ENCODE results near the gene CELF5. TPM values are rescaled to one million over a fixed set of nuclear protein-coding genes. Genes with fewer than 3 reads are reported as not detected.

CELF5 gene
- total RNA-seq, 4 donors from 2014 or later = 0.27 to 0.48 TPM; not detected in 2

DNA sequence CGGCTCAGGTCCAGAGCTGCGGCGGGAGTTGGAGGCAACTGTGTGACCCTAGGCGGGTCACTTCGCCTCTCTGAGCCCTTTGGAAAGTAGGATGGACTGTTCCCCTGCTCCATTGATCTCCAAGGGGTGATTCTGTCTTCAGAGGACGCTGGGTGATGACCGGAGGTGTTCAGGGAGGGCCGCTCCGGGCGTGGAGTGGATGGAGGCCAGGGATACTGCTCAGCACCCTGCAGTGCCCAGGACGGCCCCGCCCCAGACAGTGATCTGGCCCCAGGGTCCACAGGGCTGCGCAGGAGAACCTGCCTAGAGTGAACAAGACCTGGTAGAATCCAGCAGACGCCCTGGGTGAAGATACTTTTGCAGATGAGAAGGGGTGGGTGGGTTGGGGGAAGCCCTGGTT, 31.8 kb upstream of the CELF5 start:
- Histone ChIP-seq H3K9me3 (no peaks in the 10 kb centered on the region), H3K4me1 (peaks cover 10 to 25% (median 24%) of the 10 kb centered on the region in 4 donors), H3K27me3 (no peaks in the 10 kb centered on the region), H3K4me3 (no peak overlapping the region), H3K36me3 (peaks cover 0 to 5% (median 0%) of the 10 kb centered on the region in 4 donors), H3K27ac (no peak overlapping the region)
- DNase-seq = no peak
- TF ChIP-seq POLR2AphosphoS5 (IDR thresholded peaks at IDR 0.05) = no peak
- no peak for TF ChIP-seq EP300 (IDR thresholded peaks at IDR 0.05; ENCODE audit: low read depth)
- no peak for TF ChIP-seq POLR2A (IDR thresholded peaks at IDR 0.05)
- TF ChIP-seq, protein P1, sequence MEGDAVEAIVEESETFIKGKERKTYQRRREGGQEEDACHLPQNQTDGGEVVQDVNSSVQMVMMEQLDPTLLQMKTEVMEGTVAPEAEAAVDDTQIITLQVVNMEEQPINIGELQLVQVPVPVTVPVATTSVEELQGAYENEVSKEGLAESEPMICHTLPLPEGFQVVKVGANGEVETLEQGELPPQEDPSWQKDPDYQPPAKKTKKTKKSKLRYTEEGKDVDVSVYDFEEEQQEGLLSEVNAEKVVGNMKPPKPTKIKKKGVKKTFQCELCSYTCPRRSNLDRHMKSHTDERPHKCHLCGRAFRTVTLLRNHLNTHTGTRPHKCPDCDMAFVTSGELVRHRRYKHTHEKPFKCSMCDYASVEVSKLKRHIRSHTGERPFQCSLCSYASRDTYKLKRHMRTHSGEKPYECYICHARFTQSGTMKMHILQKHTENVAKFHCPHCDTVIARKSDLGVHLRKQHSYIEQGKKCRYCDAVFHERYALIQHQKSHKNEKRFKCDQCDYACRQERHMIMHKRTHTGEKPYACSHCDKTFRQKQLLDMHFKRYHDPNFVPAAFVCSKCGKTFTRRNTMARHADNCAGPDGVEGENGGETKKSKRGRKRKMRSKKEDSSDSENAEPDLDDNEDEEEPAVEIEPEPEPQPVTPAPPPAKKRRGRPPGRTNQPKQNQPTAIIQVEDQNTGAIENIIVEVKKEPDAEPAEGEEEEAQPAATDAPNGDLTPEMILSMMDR (IDR thresholded peaks at IDR 0.05) = no peak
- 95% methylated on average over 14 of the region's 14 CpGs; no CpG with 5 or more reads in 1 of the 2 donors for WGBS, 2 donors (ENCODE audit: low coverage in 1 of 2)
- intact Hi-C loops (cut with DNase I; ENCODE audit: low total_unique reads) (no loop called here), in situ Hi-C loops (cut with MboI; ENCODE audit: low pct_ligation_motif_present in 1 of 4, low pct_unique_long_range_greater_than_20kb in 1 of 4, low sequenced_read_pairs in 3 of 4) (no loop called here)

DNA sequence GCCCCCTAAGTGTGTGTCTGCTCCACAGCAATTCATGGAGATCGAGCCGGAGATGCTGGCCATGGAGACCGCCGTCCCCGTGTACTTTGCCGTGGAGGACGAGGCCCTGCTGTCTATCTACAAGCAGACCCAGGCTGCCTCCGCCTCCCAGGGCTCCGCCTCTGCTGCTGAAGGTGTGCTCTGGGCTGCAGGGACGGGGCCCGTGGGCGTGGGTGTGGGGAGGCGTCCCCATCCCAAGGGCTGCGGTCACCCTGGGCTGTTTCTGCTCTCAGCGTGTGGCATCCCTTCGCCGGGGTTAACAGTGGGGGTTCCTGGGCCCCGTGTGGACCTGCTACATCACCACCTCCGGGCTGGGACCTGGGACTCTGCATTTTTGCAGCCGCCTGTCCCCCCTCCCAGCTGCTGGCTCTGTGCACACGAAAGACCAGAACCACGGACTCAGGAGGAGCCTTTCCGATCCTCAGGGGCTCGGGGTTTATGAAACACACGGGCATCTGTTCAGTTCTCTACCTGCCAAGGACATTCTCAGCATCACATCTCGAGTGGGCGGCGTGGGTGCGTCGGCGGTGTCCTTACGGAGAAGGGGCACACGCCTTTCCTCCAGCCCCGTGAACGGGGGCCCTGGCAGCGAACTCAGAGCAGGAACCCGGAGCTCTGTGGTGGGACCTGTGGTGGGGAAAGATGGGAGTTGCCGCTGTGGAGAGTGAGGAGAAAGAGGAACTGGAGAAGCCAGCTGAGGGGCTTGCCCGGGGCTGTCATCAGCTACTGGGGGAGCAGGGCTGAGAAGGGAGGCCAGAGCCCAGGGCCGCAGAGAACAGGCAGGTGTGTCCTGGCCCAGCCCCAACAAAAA, 31.0 kb upstream of the CELF5 start:
- no peak overlapping the region for H3K27ac ChIP-seq
- H3K27me3 ChIP-seq = no peaks in the 10 kb centered on the region
- 88% methylated on average over 36 of the region's 40 CpGs; no CpG with 5 or more reads in 1 of the 2 donors for WGBS, 2 donors (ENCODE audit: low coverage in 1 of 2)
- H3K4me3 ChIP-seq = no peak overlapping the region
- in situ Hi-C loops (cut with MboI; ENCODE audit: low pct_ligation_motif_present in 1 of 4, low pct_unique_long_range_greater_than_20kb in 1 of 4, low sequenced_read_pairs in 3 of 4) = no loop called here
- H3K36me3 ChIP-seq = peaks cover 0 to 5% (median 0%) of the 10 kb centered on the region in 4 donors
- H3K9me3 ChIP-seq = no peaks in the 10 kb centered on the region
- TF ChIP-seq, protein P1 (IDR thresholded peaks at IDR 0.05) = no peak
- TF ChIP-seq POLR2A (IDR thresholded peaks at IDR 0.05) = no peak
- no peak for TF ChIP-seq EP300 (IDR thresholded peaks at IDR 0.05; ENCODE audit: low read depth)
- no peak for TF ChIP-seq POLR2AphosphoS5 (IDR thresholded peaks at IDR 0.05)
- no peak for DNase-seq
- H3K4me1 ChIP-seq = peaks cover 6 to 17% (median 16%) of the 10 kb centered on the region in 4 donors
- intact Hi-C loops (cut with DNase I; ENCODE audit: low total_unique reads) = no loop called here

DNA sequence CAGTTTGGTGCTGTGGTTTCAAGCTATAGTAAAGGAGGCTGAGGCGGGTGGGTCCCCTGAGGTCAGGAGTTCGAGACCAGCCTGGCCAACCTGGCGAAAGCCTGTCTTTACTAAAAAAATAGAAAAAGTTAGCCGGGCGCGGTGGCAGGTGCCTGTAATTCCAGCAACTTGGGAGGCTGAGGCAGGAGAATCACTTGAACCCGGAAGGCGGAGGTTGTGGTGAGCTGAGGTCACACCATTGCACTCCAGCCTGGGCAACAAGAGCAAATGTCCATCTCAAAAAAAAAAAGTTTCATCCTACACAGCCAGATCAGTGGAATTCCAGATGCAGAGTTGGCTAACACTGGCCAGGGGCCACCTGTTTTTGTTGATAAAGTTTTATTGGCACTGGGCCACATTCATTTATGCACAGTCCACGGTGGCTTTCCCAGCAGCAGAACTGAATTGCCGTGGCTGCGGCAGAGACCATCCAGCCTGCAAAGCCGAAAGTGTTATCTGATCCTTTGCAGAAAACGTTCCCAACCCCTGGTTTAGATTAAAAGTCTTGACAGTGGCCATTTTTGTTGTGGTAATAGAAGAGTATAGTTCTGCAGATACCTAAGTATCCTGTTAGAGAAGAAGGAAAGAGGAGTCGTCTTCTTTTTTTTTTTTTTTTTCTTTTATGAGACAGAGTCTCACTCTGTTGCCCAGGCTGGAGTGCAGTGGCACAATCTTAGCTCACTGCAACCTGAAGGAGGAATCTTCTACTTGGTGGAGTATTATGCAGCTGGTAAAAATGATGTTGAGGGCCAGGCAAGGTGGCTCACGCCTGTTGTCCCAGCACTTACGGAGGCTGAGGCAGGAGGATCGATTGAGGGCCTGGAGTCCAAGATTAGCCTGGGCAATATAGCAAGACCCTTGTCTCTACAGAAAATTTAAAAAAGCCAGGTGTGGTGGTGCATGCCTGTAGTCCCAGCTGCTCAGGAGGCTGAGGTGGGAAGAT, 30.1 kb upstream of the CELF5 start:
- no peaks in the 10 kb centered on the region for H3K27me3 ChIP-seq
- intact Hi-C loops (cut with DNase I; ENCODE audit: low total_unique reads) (no loop called here), in situ Hi-C loops (cut with MboI; ENCODE audit: low pct_ligation_motif_present in 1 of 4, low pct_unique_long_range_greater_than_20kb in 1 of 4, low sequenced_read_pairs in 3 of 4) (no loop called here)
- TF ChIP-seq, protein P1 (IDR thresholded peaks at IDR 0.05) = no peak
- TF ChIP-seq POLR2AphosphoS5 (IDR thresholded peaks at IDR 0.05) (no peak), POLR2A (IDR thresholded peaks at IDR 0.05) (no peak), EP300 (IDR thresholded peaks at IDR 0.05; ENCODE audit: low read depth) (no peak)
- H3K27ac ChIP-seq = no peak overlapping the region
- DNase-seq = no peak
- 77 to 92% methylated on average over 6 to 17 of the region's 17 CpGs for WGBS, 2 donors (ENCODE audit: low coverage in 1 of 2)
- peaks cover 0 to 5% (median 0%) of the 10 kb centered on the region in 4 donors for H3K36me3 ChIP-seq
- no peaks in the 10 kb centered on the region for H3K9me3 ChIP-seq
- peaks cover 1 to 8% (median 8%) of the 10 kb centered on the region in 4 donors for H3K4me1 ChIP-seq
- H3K4me3 ChIP-seq = no peak overlapping the region

Measured in transverse colon (tissue), 4 donors.